Omental fat pad (tissue), 4 donors: ENCODE results near the gene LGI4. TPM values are rescaled to one million over a fixed set of nuclear protein-coding genes. Genes with fewer than 3 reads are reported as not detected.

ENCODE experiments used
- ATAC-seq: fragments of 150-250 bp; one replicate; pipeline ENCODE4 v1.9.1; 2016; ENCODE audit warnings: mild to moderate bottlenecking, moderate library complexity; ENCODE audit not compliant: low FRiP score
- DNase-seq: peaks from one replicate; pipeline ENCODE4 v3.0.0-alpha.2; 2019; ENCODE audit warnings: low spot score
- CTCF ChIP-seq, 3 donors: fragments of 450-650 bp; IDR thresholded peaks; one replicate each; pipeline ENCODE4 v1.5.1; 2016 to 2017; ENCODE audit warnings: antibody characterized with exemption in 3 of 3, mild to moderate bottlenecking in 3 of 3, moderate library complexity in 2 of 3
- total RNA-seq, 4 donors: library from RNA; depleted of rRNA; stranded (reverse); fragments of >200 nt; gene quantifications; one replicate each; pipeline ENCODE4 v1.1.0, GENCODE V29; 2016

LGI4 gene
- total RNA-seq, 4 donors from 2014 or later: 6.2 to 31.1 (median 8.3) TPM

- ATAC-seq: no peak
- no peak for DNase-seq
- no peak for TF ChIP-seq CTCF (IDR thresholded peaks at IDR 0.05)
These were observed 51.0 kb downstream of the LGI4 start for GRCh38 chr19:35083691-35084508.

- ATAC-seq: no peak
- DNase-seq: no peak
- no peak for TF ChIP-seq CTCF (IDR thresholded peaks at IDR 0.05)
These were observed 53.7 kb downstream of the LGI4 start for GRCh38 chr19:35081201-35081600.

- DNase-seq: no peak
- TF ChIP-seq CTCF (IDR thresholded peaks at IDR 0.05): no peak
These were observed 54.2 kb downstream of the LGI4 start for GRCh38 chr19:35080613-35081170.

GRCh38 chr19:35079826-35080225 is 55.0 kb downstream of the LGI4 start:
- ATAC-seq (no peak), DNase-seq (no peak)
- TF ChIP-seq CTCF (IDR thresholded peaks at IDR 0.05): no peak

More at GRCh38 chr19:35080613-35081170, 54.2 kb downstream of the LGI4 start:
- ATAC-seq: no peak

GRCh38 chr19:35077411-35078223 is 57.2 kb downstream of the LGI4 start:
- no peak for DNase-seq
- no peak for TF ChIP-seq CTCF (IDR thresholded peaks at IDR 0.05)
- no peak for ATAC-seq

- no peak for TF ChIP-seq CTCF (IDR thresholded peaks at IDR 0.05)
- DNase-seq: no peak
- no peak for ATAC-seq
These were observed 58.2 kb downstream of the LGI4 start for GRCh38 chr19:35076657-35077056.
